Femur (tissue), 1 donor: ENCODE data around the gene TMEM233.

Experiments
- DNase-seq: peaks from one replicate; pipeline ENCODE4 v3.0.0-alpha.2; 2017

TMEM233 gene

GRCh38 chr12:119593578-119594398 is at the start of gene TMEM233:
TSS of gene TMEM233 (plus strand) at chr12:119593774. CDS start at chr12:119593849, 75 bp downstream.
- peak; percentile 32 for DNase-seq

GRCh38 chr12:119544765-119545625 is 48.6 kb upstream of the TMEM233 start:
- peak; percentile 70 for DNase-seq

- DNase-seq, result no peak
Measured at GRCh38 chr12:119546340-119546739, 47.2 kb upstream of the TMEM233 start.

- DNase-seq, result no peak
Measured at GRCh38 chr12:119547001-119547400, 46.6 kb upstream of the TMEM233 start.

DNA sequence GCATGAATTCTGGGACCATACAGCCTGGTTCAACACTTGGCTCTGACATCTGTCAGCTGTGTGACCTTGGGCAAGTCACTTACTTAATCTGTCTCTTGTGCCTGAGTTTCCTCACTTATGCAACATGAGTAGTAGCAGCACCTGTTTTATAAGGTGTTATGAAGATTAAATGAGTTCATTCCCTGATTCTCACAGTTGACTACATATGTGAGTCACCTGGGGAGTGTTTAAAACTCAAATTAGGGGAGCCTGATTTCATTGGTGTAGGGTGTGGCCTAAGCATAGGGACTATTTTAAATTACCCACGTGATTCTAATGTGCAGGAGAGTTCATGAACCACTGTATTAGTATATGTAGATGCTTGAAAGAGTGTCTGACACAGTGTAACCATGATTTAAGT is 36.7 kb upstream of the TMEM233 start:
- no peak for DNase-seq

- no peak for DNase-seq
Measured at GRCh38 chr12:119565404-119565803, 28.2 kb upstream of the TMEM233 start.

DNA sequence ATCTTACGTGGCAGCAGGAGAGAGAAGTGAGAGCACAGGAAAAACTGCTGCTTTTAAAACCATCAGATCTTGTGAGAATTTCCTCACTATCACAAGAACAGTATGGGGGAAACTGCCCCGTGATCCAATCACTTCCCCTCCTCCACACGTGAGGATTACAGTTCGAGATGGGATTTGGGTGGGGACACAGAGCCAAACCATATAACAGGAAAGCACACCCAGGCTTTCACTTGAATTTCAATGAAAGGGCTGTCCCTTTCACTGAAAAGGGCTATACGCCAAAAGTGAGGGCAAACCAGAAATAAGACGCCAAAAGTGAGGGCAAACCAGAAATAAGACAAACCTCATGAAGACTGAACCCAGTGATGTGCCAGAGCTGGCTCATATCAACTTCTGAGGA is 22.8 kb upstream of the TMEM233 start:
- DNase-seq, result no peak

- DNase-seq, result no peak
Measured at GRCh38 chr12:119573086-119573485, 20.5 kb upstream of the TMEM233 start.

- no peak for DNase-seq
Measured at GRCh38 chr12:119574255-119574654, 19.3 kb upstream of the TMEM233 start.

DNA sequence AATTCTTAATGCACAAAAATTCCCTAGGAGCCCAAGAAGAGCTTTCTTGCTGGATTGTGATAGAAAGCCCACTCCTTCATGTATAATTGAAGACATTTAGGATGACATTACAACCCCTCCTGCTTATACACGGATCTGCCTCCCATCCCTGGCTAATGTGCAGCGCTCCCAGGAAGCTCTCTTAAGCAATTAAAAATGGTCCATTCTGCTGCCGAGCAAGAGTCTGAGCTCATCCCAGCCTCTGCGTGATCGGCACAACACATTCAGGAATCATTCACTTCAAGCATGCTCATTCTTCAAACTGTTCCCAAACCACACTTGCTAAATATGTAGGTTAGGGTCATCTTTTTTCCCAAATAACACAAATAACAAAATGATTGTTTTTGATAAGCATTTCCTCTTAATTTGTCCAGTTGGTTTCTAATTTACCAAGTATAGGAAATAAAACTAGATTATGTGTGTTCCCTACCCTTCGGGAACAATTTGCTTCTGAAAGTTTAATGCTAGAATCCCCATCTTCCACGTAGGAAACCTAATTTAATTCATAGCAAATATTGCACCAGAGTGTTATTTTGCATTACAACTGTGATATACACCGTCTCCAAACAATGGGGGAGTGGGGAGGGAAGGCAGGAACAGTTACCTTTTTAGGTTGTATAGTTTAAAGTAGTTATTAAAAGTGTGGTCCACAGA is 17.3 kb upstream of the TMEM233 start:
- no peak for DNase-seq

- DNase-seq, result no peak
Measured at GRCh38 chr12:119576915-119577314, 16.7 kb upstream of the TMEM233 start.

DNA sequence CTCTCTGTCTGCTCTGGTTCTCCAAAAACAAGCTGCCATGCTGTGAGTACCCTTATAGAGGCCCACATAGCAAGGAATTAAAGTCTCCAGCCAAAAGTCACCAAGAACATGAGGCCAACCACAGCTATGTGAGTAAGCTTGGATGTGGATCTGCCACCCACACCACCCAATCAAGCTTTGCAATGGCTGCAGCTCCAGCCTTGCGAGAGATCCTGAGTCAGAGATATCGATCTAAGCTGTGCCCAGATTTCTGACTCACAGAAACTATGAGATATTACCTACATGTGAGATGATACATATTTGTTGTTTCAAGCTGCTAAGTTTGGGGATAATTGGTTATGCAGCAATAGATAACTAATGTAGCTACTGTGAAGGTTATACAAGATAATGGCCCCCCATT is 15.5 kb upstream of the TMEM233 start:
- DNase-seq, result no peak

DNA sequence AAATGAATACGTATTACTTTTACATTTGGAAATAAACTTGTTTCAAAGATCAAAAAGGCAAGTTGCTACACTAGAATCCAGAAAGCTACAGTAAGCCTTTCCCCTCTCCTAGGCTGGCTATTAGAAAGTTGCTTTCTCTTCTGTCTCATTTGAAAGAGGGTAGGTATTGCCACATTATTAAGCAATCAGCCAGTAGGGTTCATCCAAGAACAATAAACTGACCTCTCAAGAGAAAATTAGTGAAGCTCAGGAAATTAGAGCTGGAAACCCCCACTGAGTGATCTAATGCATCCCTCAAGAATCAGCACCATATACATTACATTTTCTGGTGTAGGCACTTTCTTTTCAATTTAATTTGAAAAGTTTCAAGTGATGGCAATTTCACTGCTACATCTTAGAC is 4.5 kb upstream of the TMEM233 start:
- no peak for DNase-seq

GRCh38 chr12:119589634-119590033 is 3.9 kb upstream of the TMEM233 start:
- DNase-seq, result no peak

GRCh38 chr12:119592232-119592631 is 1.3 kb upstream of the TMEM233 start:
- DNase-seq, result no peak

GRCh38 chr12:119594399-119594730 is 791 bp downstream of the TMEM233 start:
- DNase-seq, result peak; percentile 23

- DNase-seq, result peak; percentile 57
Measured at GRCh38 chr12:119594772-119595445, 1.3 kb downstream of the TMEM233 start.

DNA sequence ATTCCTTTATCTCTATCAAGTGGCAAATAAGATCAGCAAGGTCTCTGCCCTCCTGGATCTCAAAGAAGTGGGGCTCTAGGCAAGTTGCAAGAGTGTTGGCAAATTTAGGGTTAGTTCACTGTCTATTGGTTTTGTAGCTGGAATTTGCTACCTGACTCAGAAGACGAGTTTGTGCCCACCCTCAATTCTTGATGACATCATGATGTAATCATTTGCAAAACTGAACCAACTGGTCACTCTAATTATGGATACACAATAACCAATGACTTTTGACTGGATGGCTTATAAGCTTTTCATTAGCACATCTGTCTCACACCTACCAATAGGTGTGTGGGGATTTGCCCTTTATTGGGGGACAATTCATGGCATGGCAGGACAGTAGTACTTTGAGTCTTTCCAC is 4.6 kb downstream of the TMEM233 start:
- DNase-seq, result no peak

GRCh38 chr12:119601877-119602733 is 8.5 kb downstream of the TMEM233 start:
- DNase-seq, result no peak

GRCh38 chr12:119602734-119603094 is 9.1 kb downstream of the TMEM233 start:
- no peak for DNase-seq

DNA sequence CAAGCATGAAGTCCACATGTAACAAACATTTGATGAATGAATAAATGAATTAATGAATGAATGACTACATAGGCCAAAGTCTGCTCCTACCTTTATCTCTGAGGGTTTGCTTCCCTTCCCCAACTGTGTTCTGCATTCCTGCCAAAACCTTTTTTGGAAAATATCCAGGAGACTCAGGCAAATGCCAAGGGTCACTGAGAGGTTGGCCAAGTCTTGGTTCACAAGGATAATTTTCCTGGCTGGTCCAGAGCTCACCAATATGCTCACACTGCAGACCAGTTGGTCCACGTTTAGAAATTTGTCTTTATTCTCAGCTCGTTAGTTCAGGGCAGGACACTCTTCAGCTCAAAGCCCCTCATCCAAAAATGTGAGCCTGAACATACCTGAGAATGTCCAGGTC is 10.2 kb downstream of the TMEM233 start:
- DNase-seq, result no peak

GRCh38 chr12:119609358-119609757 is 15.8 kb downstream of the TMEM233 start:
- no peak for DNase-seq
